PC-3 (cell line): Measurements from ENCODE around the gene AOPEP. TPM values are rescaled to one million over a fixed set of nuclear protein-coding genes. Genes with fewer than 3 reads are reported as not detected.

Experiments
- ATAC-seq: fragments of 200-7000 bp; cut with Tn5 transposase; 2 replicates; pipeline ENCODE4 v1.9.1; 2020; ENCODE audit warnings: mild to moderate bottlenecking, moderate library complexity
- BruUV-seq: library from RNA; stranded (reverse); fragments of 400-500 nt; replicated peaks from 2 replicates; lab custom pipeline; 2021; lab: Mats Ljungman, UMichigan
- CTCF ChIA-PET: fragments of 300-600 bp; sonication (Branson Sonifier 250); formaldehyde crosslinking; loops from one replicate; lab custom pipeline; 2022; ENCODE audit warnings: antibody characterized with exemption; lab: Charles Lee
- POLR2A ChIA-PET: fragments of 300-600 bp; sonication (Branson Sonifier 250); formaldehyde crosslinking; loops from one replicate; lab custom pipeline; 2022; ENCODE audit warnings: antibody characterized with exemption; ENCODE audit not compliant: unreplicated experiment; lab: Charles Lee
- DNase-seq: peaks from one replicate; pipeline ENCODE4 v3.0.0-alpha.2; 2015
- H2AFZ ChIP-seq: fragments of 300-600 bp; sonication (generic); 2 replicates; pipeline ENCODE4 v1.6.0; 2016; ENCODE audit warnings: antibody characterized with exemption, low read length
- H3F3A ChIP-seq: fragments of 300-600 bp; sonication (generic); one replicate; pipeline ENCODE4 v1.6.0; 2017; ENCODE audit warnings: antibody characterized with exemption, low read length, control low read depth, mild to moderate bottlenecking; ENCODE audit not compliant: unreplicated experiment
- H3K27ac ChIP-seq: fragments of 300-600 bp; sonication (generic); 2 replicates; pipeline ENCODE4 v1.5.1; 2016; ENCODE audit warnings: mild to moderate bottlenecking, low read length
- H3K27me3 ChIP-seq: fragments of 300-600 bp; sonication (generic); 2 replicates; pipeline ENCODE4 v1.6.1; 2016; ENCODE audit warnings: low read length, mixed read lengths
- H3K36me3 ChIP-seq: fragments of 300-600 bp; sonication (generic); 2 replicates; pipeline ENCODE4 v1.6.1; 2016; ENCODE audit warnings: low read depth, mixed run types, low read length, mixed read lengths
- H3K4me1 ChIP-seq: fragments of 300-600 bp; sonication (generic); 2 replicates; pipeline ENCODE4 v1.5.1; 2016; ENCODE audit warnings: low read length; ENCODE audit not compliant: insufficient read depth
- H3K4me2 ChIP-seq: fragments of 300-600 bp; sonication (generic); 2 replicates; pipeline ENCODE4 v1.6.0; 2016; ENCODE audit warnings: low read length
- H3K4me3 ChIP-seq: fragments of 300-600 bp; sonication (generic); 2 replicates; pipeline ENCODE4 v1.5.1; 2016; ENCODE audit warnings: mild to moderate bottlenecking, low read length, mixed read lengths
- H3K79me2 ChIP-seq: fragments of 300-600 bp; sonication (generic); 2 replicates; pipeline ENCODE4 v1.6.1; 2017; ENCODE audit warnings: low read length, mixed read lengths
- H3K9ac ChIP-seq: fragments of 300-600 bp; sonication (generic); 2 replicates; pipeline ENCODE4 v1.6.0; 2016; ENCODE audit warnings: mild to moderate bottlenecking, low read length
- H3K9me2 ChIP-seq: fragments of 300-600 bp; sonication (generic); replicated peaks from 2 replicates; pipeline ENCODE4 v1.6.1; 2016; ENCODE audit warnings: mixed run types, low read length, mixed read lengths
- H3K9me3 ChIP-seq: fragments of 300-600 bp; sonication (generic); 2 replicates; pipeline ENCODE4 v1.6.1; 2016; ENCODE audit warnings: low read length, mixed read lengths
- H4K20me1 ChIP-seq: fragments of 300-600 bp; sonication (generic); 2 replicates; pipeline ENCODE4 v1.6.1; 2016; ENCODE audit warnings: low read length, mixed read lengths
- EZH2 ChIP-seq: fragments of 300-600 bp; sonication (generic); IDR thresholded peaks from one replicate; pipeline ENCODE4 v1.6.1; 2017; ENCODE audit warnings: antibody characterized with exemption, mild to moderate bottlenecking, low read length; ENCODE audit not compliant: unreplicated experiment
- EZH2phosphoT487 ChIP-seq: fragments of 300-600 bp; sonication (generic); IDR thresholded peaks from 2 replicates; pipeline ENCODE4 v1.6.1; 2018; ENCODE audit warnings: mild to moderate bottlenecking, antibody characterized with exemption, low read length, borderline replicate concordance
- intact Hi-C: fragments of 100-400 bp; cut with micrococcal nuclease; formaldehyde crosslinking; loops from 2 replicates; pipeline ENCODE4 v1.9.0; 2023
- total RNA-seq: library from RNA; depleted of rRNA; stranded (reverse); fragments of >200 nt; gene quantifications from 2 replicates; pipeline ENCODE4 v1.2.3, GENCODE V29; 2014
- TF ChIP-seq, protein P1 (sequence below): fragments of 300-600 bp; sonication (generic); conservative IDR thresholded peaks from 2 replicates; pipeline ENCODE4 v1.5.1; 2017; ENCODE audit warnings: antibody characterized with exemption, low read depth, mild to moderate bottlenecking, low read length

AOPEP gene
- total RNA-seq, 1 experiment from 2014 or later: 23.1 TPM

DNA sequence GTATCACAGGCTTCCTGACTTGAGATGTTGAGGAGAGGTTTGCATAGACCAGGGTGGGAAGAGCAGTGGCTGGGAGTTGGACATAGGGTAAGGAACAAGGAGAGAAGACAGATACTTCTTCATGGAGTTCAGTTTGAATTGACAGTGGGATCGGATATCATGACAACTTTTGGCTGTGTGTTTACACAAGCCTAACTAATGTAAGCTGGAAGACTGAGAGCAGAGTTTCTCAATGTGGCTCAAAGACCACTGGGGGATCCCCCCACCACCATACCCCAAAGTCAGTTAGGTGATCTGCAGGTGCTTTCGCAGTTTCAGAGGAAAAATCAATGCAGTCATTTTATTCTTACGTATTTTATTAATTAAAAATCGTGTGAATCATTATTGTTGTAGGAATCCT is 125.9 kb downstream of the AOPEP start:
- ChIA-PET CTCF (no interaction called here), POLR2A (no interaction called here)
- BruUV-seq: no TSS peak
- Histone ChIP-seq H3K9me2 (no peaks in the 10 kb centered on the region), H3K4me2 (no peak overlapping the region), H3K9ac (no peak overlapping the region), H2AFZ (no peak overlapping the region), H3K36me3 (no peaks in the 10 kb centered on the region), H3K9me3 (no peaks in the 10 kb centered on the region), H4K20me1 (no peaks in the 10 kb centered on the region), H3K4me3 (no peak overlapping the region), H3K27ac (no peak overlapping the region), H3F3A (no peaks in the 10 kb centered on the region), H3K79me2 (no peaks in the 10 kb centered on the region), H3K4me1 (peaks cover 24% of the 10 kb centered on the region), H3K27me3 (no peaks in the 10 kb centered on the region)
- DNase-seq (no peak), ATAC-seq (no peak)
- intact Hi-C loops: no loop called here
- TF ChIP-seq EZH2 (no peak), EZH2phosphoT487 (no peak)
- TF ChIP-seq, protein P1, sequence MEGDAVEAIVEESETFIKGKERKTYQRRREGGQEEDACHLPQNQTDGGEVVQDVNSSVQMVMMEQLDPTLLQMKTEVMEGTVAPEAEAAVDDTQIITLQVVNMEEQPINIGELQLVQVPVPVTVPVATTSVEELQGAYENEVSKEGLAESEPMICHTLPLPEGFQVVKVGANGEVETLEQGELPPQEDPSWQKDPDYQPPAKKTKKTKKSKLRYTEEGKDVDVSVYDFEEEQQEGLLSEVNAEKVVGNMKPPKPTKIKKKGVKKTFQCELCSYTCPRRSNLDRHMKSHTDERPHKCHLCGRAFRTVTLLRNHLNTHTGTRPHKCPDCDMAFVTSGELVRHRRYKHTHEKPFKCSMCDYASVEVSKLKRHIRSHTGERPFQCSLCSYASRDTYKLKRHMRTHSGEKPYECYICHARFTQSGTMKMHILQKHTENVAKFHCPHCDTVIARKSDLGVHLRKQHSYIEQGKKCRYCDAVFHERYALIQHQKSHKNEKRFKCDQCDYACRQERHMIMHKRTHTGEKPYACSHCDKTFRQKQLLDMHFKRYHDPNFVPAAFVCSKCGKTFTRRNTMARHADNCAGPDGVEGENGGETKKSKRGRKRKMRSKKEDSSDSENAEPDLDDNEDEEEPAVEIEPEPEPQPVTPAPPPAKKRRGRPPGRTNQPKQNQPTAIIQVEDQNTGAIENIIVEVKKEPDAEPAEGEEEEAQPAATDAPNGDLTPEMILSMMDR: no peak

- peak overlapping the region; percentile 53 for H3K4me2 ChIP-seq
- H4K20me1 ChIP-seq: no peaks in the 10 kb centered on the region
- intact Hi-C loops: no loop called here
- H3K27ac ChIP-seq: peak overlapping the region; percentile 68
- H3K9ac ChIP-seq: no peak overlapping the region
- no peak overlapping the region for H3K4me3 ChIP-seq
- POLR2A ChIA-PET: no interaction called here
- no peaks in the 10 kb centered on the region for H3K9me3 ChIP-seq
- no TSS peak for BruUV-seq
- H3F3A ChIP-seq: no peaks in the 10 kb centered on the region
- CTCF ChIA-PET: no interaction called here
- DNase-seq (peak; percentile 69), ATAC-seq (peak; percentile 66; the same call in 1 of the 2 replicates)
- H3K36me3 ChIP-seq: no peaks in the 10 kb centered on the region
- H3K4me1 ChIP-seq: peaks cover 19% of the 10 kb centered on the region
- no peak for TF ChIP-seq EZH2
- TF ChIP-seq EZH2phosphoT487: no peak
- TF ChIP-seq, protein P1: no peak
- no peaks in the 10 kb centered on the region for H3K79me2 ChIP-seq
- no peak overlapping the region for H2AFZ ChIP-seq
- no peaks in the 10 kb centered on the region for H3K9me2 ChIP-seq
- no peaks in the 10 kb centered on the region for H3K27me3 ChIP-seq
Measured at GRCh38 chr9:94853887-94854286, 127.4 kb downstream of the AOPEP start.

DNA sequence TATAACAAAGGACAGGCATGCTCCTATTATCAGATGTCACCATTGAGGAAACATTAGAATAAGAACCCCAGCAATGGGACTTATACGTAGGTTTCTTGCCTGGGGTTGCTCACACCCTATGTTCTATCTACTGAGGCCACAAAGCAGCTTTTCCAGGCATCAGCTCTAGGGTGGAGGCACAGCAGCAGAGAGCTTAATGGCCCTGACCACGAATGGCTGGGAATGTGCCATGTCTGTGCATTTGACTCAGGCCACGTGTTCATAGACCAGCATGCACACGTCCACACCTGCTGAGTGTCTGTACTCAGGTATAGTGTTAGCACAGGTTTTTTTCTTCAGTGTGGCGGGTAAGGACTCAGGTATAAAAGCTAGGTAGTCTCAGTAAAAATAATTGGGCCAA is 129.4 kb downstream of the AOPEP start:
- H3K9me2 ChIP-seq: no peaks in the 10 kb centered on the region
- H3K9ac ChIP-seq: no peak overlapping the region
- ChIA-PET POLR2A (no interaction called here), CTCF (no interaction called here)
- no peaks in the 10 kb centered on the region for H4K20me1 ChIP-seq
- peaks cover 22% of the 10 kb centered on the region for H3K4me1 ChIP-seq
- H2AFZ ChIP-seq: no peak overlapping the region
- TF ChIP-seq, protein P1: no peak
- no peak for TF ChIP-seq EZH2phosphoT487
- no peak for TF ChIP-seq EZH2
- ATAC-seq: no peak
- no peak overlapping the region for H3K27ac ChIP-seq
- no peak overlapping the region for H3K4me3 ChIP-seq
- BruUV-seq: no TSS peak
- H3K4me2 ChIP-seq: no peak overlapping the region
- no peaks in the 10 kb centered on the region for H3F3A ChIP-seq
- no peaks in the 10 kb centered on the region for H3K79me2 ChIP-seq
- no peaks in the 10 kb centered on the region for H3K27me3 ChIP-seq
- H3K36me3 ChIP-seq: no peaks in the 10 kb centered on the region
- no peak for DNase-seq
- no peaks in the 10 kb centered on the region for H3K9me3 ChIP-seq
- intact Hi-C loops: no loop called here
